Measurements from ENCODE around the gene NFKB2. TPM values are rescaled to one million over a fixed set of nuclear protein-coding genes. Genes with fewer than 3 reads are reported as not detected.

NFKB2 gene
- total and polyA plus RNA-seq, 8 donors: 17.0 to 58.0 (median 26.5) TPM

GRCh38 chr10:102412293-102412692 lies 16.8 kb downstream of the NFKB2 start:
- FAIRE-seq: no peak
- no peak overlapping the region for H3K4me3 ChIP-seq
- H3K27ac ChIP-seq: no peak overlapping the region
- H3K36me3 ChIP-seq: no peaks in the 10 kb centered on the region
- ATAC-seq: no peak
- intact Hi-C loops (cut with DNase I): no loop called here
- H3K4me1 ChIP-seq: no peaks in the 10 kb centered on the region
- 68 to 83% methylated on average over 10 of the region's 10 CpGs for WGBS, 2 donors
- peak in 2 of 6 donors; percentile 18 to 58 for DNase-seq
- no peak for TF ChIP-seq CTCF (IDR thresholded peaks at IDR 0.05)
- H3K9me3 ChIP-seq: no peaks in the 10 kb centered on the region
- peaks cover 0 to 27% (median 2%) of the 10 kb centered on the region in 4 donors for H3K27me3 ChIP-seq

DNA sequence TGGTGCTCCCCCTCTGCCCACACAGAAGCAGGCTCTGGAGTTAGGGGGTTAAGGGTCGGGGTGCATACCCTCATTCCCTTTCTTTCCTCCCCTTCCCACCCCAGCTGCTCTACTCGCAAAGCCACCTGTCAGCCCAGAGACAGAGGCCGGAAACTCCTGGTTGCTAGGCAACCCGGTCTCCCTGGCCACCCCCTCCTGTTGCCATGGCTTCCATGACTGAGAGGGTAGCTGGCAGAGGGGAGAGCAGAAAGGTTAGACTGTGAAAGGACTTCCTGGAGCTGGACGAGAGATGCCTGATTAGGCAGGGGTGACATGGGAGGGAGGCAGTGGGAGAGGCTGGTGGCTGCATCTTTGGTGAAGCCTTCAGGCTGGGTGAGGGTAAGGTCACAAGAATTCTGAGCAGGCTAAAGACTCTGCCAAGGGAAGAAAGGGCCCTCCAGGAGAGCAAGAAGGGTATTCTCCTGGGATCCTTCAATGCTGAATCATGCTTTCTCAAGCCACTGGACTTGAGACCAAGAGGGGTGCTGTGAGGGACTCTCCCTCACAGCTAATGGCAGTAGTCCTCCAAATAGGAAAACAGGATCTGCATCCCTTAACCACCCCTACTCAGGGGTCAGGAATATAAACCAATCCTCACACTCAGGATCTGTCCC lies 17.7 kb downstream of the NFKB2 start:
- 11% methylated on average over 5 of the region's 5 CpGs for WGBS, 2 donors
- ATAC-seq (peak in 2 of 4 donors; percentile 33 to 42), DNase-seq (peak in 2 of 6 donors; percentile 6 to 40), FAIRE-seq (no peak)
- H3K4me3 ChIP-seq: no peak overlapping the region
- H3K27ac ChIP-seq: no peak overlapping the region
- H3K9me3 ChIP-seq: no peaks in the 10 kb centered on the region
- intact Hi-C loops (cut with DNase I): no loop called here
- H3K4me1 ChIP-seq: no peaks in the 10 kb centered on the region
- no peaks in the 10 kb centered on the region for H3K36me3 ChIP-seq
- H3K27me3 ChIP-seq: peaks cover 0 to 27% (median 2%) of the 10 kb centered on the region in 4 donors
- no peak for TF ChIP-seq CTCF (IDR thresholded peaks at IDR 0.05)

DNA sequence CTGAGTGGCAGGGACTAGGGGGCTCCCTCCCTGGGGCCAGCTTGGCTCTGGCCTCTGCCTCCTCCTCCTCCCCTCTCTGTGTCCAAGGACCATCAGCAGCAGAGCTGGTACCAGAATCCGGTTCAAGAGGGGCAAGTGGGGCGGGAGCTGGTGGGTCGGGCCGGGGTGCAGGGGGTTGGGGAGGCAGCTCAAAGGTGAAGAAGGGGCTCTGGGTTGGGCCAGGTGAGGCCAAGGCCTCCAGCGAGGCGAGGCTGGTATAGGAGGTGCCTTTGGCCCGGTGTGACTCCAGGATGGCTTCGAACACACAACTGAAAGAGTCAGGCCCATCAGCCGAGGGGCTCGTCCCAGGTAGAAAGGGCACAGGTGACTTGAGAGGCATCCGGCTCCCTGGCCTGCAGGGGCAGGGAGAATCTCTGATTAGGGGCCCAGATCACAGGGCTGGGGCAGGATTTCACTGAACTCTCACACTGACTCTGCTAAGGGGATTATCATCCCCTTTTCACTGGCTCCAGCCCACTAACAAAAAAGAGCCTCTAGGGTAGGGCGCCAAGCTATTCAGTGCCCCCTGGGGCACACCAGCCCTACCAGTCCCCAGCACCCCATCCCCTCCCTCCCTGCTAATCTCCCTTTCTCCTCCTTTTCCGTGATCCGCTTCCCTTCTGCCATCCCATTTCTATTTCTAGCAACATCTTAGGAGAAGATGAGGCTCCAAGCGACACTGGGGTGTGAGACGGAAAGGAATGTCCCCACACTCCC lies 18.5 kb downstream of the NFKB2 start:
- no peak for TF ChIP-seq CTCF (IDR thresholded peaks at IDR 0.05)
- no peaks in the 10 kb centered on the region for H3K9me3 ChIP-seq
- peaks cover 0 to 21% (median 2%) of the 10 kb centered on the region in 4 donors for H3K27me3 ChIP-seq
- 59 to 73% methylated on average over 16 of the region's 16 CpGs for WGBS, 2 donors
- no peak overlapping the region for H3K27ac ChIP-seq
- H3K4me1 ChIP-seq: peaks cover 0 to under 1% (median 0%) of the 10 kb centered on the region in 3 donors
- no peaks in the 10 kb centered on the region for H3K36me3 ChIP-seq
- intact Hi-C loops (cut with DNase I): no loop called here
- DNase-seq (peak in 2 of 6 donors; percentile 16 to 52), ATAC-seq (no peak), FAIRE-seq (no peak)
- H3K4me3 ChIP-seq: no peak overlapping the region

DNA sequence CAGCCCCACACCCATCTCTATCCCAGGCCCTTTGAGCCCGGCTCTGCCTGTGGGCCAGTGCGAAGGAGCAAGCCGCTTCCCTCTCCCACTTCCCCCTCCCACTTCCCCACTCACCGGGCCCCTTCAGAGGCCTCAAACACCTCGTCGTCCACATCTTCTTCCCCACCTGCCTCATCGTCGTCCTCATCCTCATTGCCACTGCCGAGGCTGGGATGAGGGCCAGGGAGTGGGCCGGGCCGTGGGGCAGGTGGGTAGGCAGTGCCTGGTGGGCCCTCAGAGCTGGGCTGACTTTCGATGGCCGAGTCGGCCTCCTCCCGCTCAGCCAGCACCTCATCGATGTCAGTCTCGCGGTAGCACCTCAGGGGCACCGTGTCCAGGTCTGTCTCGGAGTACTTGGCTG lies 19.2 kb downstream of the NFKB2 start:
- Histone ChIP-seq H3K27ac (no peak overlapping the region), H3K4me3 (no peak overlapping the region), H3K27me3 (peaks cover 0 to 21% (median 2%) of the 10 kb centered on the region in 4 donors), H3K4me1 (peaks cover 0 to 7% (median 0%) of the 10 kb centered on the region in 3 donors), H3K36me3 (no peaks in the 10 kb centered on the region), H3K9me3 (no peaks in the 10 kb centered on the region)
- intact Hi-C loops (cut with DNase I): no loop called here
- no peak for TF ChIP-seq CTCF (IDR thresholded peaks at IDR 0.05)
- DNase-seq (peak in 1 of 6 donors; percentile 70), ATAC-seq (no peak), FAIRE-seq (no peak)
- WGBS, 2 donors: 35 to 36% methylated on average over 15 to 20 of the region's 20 CpGs
